Activated CD4-positive, alpha-beta memory T cell treated with anti-CD3 and anti-CD28 coated beads, Interleukin-2, amount 10 ng/mL, durations not matched to agents 7 days and 5 days (primary cell): Measurements from ENCODE around the gene SETDB2. TPM values are rescaled to one million over a fixed set of nuclear protein-coding genes. Genes with fewer than 3 reads are reported as not detected.

ENCODE experiments used
- CTCF ChIA-PET: fragments of 350-600 bp; sonication (Branson Sonifier 250); formaldehyde crosslinking; loops from one replicate; lab custom pipeline; 2021; ENCODE audit warnings: antibody characterized with exemption, inconsistent platforms; lab: Charles Lee
- POLR2A ChIA-PET: fragments of 350-600 bp; sonication (Branson Sonifier 250); formaldehyde crosslinking; loops from one replicate; lab custom pipeline; 2021; ENCODE audit warnings: antibody characterized with exemption; lab: Charles Lee
- DNase-seq: peaks from one replicate; pipeline ENCODE4 v3.0.0-alpha.2; 2020
- H3K27ac Mint-ChIP-seq: one replicate; pipeline ENCODE4 v1.8.0; 2021; ENCODE audit warnings: mild to moderate bottlenecking, mixed read lengths
- H3K27me3 Mint-ChIP-seq: one replicate; pipeline ENCODE4 v1.8.0; 2021; ENCODE audit warnings: mixed read lengths
- H3K36me3 Mint-ChIP-seq: one replicate; pipeline ENCODE4 v1.8.0; 2021; ENCODE audit warnings: low read depth, mixed read lengths
- H3K4me1 Mint-ChIP-seq: one replicate; pipeline ENCODE4 v1.8.0; 2021; ENCODE audit warnings: mixed read lengths
- H3K4me3 Mint-ChIP-seq: one replicate; pipeline ENCODE4 v1.8.0; 2021; ENCODE audit warnings: mild to moderate bottlenecking, mixed read lengths
- H3K9me3 Mint-ChIP-seq: one replicate; pipeline ENCODE4 v1.8.0; 2021; ENCODE audit warnings: mixed read lengths
- total RNA-seq, 2 experiments: library from RNA; stranded (reverse); gene quantifications; one replicate each; pipeline ENCODE4 v1.2.3, GENCODE V29; 2021

The SETDB2 gene
- total RNA-seq, 2 experiments from 2014 or later = 14.8 to 16.0 TPM

DNA sequence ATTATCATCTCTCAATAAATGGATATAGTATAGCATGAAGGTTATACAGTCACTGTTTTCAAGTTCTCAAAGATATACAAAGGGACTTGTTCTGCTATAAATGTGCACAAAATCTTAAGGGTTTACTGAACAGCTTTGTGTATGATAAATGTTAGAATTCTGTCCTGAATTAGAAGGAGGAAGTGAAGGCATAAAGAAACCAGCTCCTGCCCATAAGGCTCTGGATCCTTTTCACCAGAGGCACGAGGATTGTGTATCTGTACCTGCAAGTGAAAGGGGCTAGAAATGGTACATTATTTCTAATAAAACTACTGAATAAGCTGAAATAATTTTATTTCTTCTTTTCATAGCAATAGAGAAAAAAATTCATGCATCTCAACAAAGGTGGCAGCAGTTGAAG lies 84.1 kb downstream of the SETDB2 start:
- Mint-ChIP-seq H3K4me3 (no peak overlapping the region), H3K27me3 (no peaks in the 10 kb centered on the region), H3K27ac (no peak overlapping the region), H3K9me3 (no peaks in the 10 kb centered on the region), H3K36me3 (peaks cover 67% of the 10 kb centered on the region), H3K4me1 (peaks cover 27% of the 10 kb centered on the region)
- ChIA-PET CTCF (no interaction called here), POLR2A (interaction anchor here (1.1 kb wide), 2 partner anchors 11 to 32 kb away, joined by 4 to 7 read pairs; partner anchors contain the start of gene PHF11)
- DNase-seq = no peak

DNA sequence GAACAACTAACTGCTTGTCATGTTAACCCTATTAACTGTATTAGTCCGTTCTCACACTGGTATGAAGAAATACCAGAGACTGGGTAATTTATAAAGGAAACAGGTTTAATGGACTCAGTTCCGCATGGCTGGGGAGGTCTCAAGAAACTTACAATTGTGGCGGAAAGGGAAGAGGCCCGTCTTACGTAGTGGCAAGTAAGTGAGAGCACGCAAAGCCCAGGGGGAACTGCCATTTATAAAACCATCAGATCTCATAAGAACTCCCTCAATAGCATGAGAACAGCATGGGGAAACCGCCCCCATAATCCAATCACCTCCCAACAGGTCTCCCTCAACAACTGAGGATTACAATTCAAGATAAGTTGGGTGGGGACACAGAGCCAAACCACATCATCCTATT lies 86.4 kb downstream of the SETDB2 start:
- Mint-ChIP-seq H3K4me3 (no peak overlapping the region), H3K9me3 (no peaks in the 10 kb centered on the region), H3K36me3 (peaks cover 63% of the 10 kb centered on the region), H3K27me3 (no peaks in the 10 kb centered on the region), H3K27ac (no peak overlapping the region), H3K4me1 (peaks cover 20% of the 10 kb centered on the region)
- no peak for DNase-seq
- POLR2A ChIA-PET = interaction anchor here (1.5 kb wide), 2 partner anchors 9 to 21 kb away, joined by 3 to 5 read pairs; no protein-coding TSS in a partner anchor
- CTCF ChIA-PET = no interaction called here

DNA sequence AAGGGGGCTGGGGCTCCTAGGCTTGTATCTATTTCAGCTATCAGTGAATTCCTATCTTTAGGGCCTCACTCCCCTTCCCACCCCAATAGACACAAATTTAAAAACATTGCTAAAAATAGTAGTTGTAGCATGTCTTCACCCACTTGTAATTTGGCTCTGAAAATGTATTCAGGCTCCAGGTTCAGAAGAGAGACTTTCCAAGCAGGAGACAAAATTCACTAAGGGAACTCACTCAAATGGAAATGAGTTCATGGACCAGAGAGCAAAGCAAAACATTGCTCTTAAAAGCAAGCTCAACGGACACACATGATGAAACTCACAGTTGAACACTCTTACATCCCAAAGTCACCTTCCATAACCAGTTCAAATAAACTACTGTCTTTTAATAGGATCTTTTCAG lies 88.5 kb downstream of the SETDB2 start:
- Mint-ChIP-seq H3K36me3 (peaks cover 62% of the 10 kb centered on the region), H3K9me3 (no peaks in the 10 kb centered on the region), H3K4me1 (peaks cover 19% of the 10 kb centered on the region), H3K27ac (no peak overlapping the region), H3K4me3 (no peak overlapping the region), H3K27me3 (no peaks in the 10 kb centered on the region)
- ChIA-PET POLR2A (no interaction called here), CTCF (no interaction called here)
- no peak for DNase-seq

DNA sequence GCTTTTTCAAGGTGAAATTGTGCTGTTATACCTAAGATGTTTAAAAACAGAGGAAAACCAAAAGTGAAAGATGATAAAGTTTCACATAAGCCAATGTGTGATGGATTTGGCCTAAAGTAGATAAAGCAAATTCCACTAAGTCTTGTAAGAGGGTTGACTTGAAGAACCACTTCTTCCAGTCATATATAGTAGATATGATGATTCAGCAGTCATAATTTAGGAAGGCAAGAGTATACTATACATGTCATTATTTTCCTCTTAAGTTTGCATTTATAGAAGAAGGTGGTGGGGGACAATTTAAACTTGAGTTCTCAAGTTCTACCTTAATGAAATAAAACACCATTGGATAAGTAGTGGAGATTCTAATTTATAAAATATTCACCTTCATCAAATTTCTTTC lies 88.9 kb downstream of the SETDB2 start:
- Mint-ChIP-seq H3K27ac (no peak overlapping the region), H3K27me3 (no peaks in the 10 kb centered on the region), H3K9me3 (no peaks in the 10 kb centered on the region), H3K36me3 (peaks cover 64% of the 10 kb centered on the region), H3K4me3 (no peak overlapping the region), H3K4me1 (peaks cover 19% of the 10 kb centered on the region)
- ChIA-PET CTCF (no interaction called here), POLR2A (no interaction called here)
- DNase-seq = no peak

DNA sequence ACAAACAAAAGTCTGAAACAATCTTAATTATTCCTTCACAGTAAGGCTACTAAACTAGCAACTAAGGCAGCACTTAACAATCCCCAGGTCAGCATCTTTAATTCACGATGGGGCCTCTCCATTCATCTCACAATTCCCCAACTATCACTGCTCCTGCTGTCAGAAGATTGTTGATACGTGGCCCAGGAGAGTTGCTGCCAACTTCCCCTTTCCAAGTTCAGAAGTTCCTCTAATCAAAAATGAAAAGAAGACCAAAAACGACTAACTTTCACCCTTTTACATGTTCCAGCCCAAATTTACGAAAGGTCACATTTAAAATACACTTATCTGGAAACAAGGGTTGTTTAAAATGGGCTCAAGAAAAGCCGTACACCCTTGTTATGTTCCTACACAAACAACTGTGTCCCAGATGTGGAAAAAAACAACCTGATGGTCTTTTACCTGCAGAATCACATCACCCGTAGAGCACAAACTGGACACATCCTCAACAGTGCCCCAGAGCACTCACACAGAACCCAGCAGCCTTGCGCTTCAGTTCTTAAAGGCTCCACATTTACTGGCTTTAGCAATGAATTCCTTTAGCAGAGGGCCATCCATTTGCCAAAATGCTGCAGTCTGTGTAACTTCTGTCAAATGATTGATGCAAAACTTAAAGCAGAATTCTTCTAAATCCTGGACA lies 89.7 kb downstream of the SETDB2 start:
- peaks cover 19% of the 10 kb centered on the region for H3K4me1 Mint-ChIP-seq
- H3K27ac Mint-ChIP-seq = no peak overlapping the region
- CTCF ChIA-PET = no interaction called here
- H3K4me3 Mint-ChIP-seq = no peak overlapping the region
- no peaks in the 10 kb centered on the region for H3K27me3 Mint-ChIP-seq
- no peaks in the 10 kb centered on the region for H3K9me3 Mint-ChIP-seq
- no peak for DNase-seq
- H3K36me3 Mint-ChIP-seq = peaks cover 59% of the 10 kb centered on the region
- POLR2A ChIA-PET = no interaction called here

DNA sequence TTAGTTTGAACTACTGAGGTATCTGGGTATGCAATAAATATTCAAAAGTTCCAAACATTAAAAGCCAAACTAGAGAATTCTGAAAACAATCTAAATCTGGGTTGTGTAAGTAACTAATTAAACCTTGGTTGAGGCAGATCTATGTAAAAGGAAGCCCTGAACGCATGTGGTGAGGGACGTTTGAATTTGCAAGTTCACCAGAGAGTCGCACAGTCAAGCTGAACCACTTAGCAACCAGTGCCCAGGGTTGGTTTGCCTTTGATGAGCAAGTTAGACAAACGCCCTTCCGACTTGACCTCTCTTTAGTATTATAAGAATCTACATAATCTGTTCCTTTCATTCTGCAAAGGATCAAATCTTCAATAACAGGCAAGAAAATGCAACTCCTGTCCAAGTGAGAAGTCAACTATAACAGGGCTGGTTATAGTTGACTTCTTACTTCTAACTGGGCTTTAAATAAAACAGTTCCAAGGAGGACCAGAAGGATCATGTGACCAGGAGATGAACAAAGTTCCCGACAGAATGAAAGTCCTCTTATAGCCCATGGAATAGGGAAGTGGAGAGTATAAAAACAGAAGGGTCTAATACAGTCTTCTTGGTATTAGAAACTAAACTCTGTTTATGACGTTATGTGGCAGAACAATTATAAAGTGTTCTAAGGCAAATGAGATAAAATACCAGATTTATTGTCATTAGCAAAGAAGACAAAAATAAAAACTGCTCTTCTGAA lies 92.2 kb downstream of the SETDB2 start:
- DNase-seq = no peak
- Mint-ChIP-seq H3K27me3 (no peaks in the 10 kb centered on the region), H3K4me1 (peaks cover 34% of the 10 kb centered on the region), H3K36me3 (peaks cover 57% of the 10 kb centered on the region), H3K9me3 (no peaks in the 10 kb centered on the region), H3K27ac (no peak overlapping the region), H3K4me3 (no peak overlapping the region)
- POLR2A ChIA-PET = interaction anchor here (1.3 kb wide), 1 partner anchor 34 kb away, joined by 4 read pairs; no protein-coding TSS in a partner anchor
- CTCF ChIA-PET = no interaction called here

DNA sequence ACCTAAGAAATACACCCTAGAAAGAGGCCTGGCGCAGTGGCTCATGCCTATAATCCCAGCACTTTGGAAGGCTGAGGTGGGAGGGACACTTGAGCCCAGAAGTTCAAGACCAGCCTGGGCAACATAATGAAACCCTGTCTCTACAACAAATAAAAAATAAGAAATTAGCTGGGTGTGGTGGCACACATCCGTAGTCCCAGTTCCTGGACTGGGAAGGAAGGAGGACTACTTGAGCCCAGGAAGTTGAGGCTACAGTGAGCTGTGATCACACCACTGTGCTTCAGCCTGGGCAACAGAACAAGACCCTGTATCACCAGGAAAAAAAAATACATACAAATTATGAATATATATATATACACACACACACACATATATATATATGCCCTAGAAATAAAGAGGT lies 94.3 kb downstream of the SETDB2 start:
- no peaks in the 10 kb centered on the region for H3K27me3 Mint-ChIP-seq
- peaks cover 25% of the 10 kb centered on the region for H3K4me1 Mint-ChIP-seq
- H3K4me3 Mint-ChIP-seq = no peak overlapping the region
- no peak for DNase-seq
- no peak overlapping the region for H3K27ac Mint-ChIP-seq
- ChIA-PET CTCF (interaction anchor here (1.1 kb wide), 1 partner anchor 69 kb away, joined by 3 read pairs; no protein-coding TSS in a partner anchor), POLR2A (interaction anchor here (0.8 to 2.2 kb wide), 4 partner anchors 13 to 95 kb away, joined by 3 to 17 read pairs (median 5); partner anchors contain the start of genes CAB39L, RCBTB1 and SETDB2)
- H3K36me3 Mint-ChIP-seq = peaks cover 45% of the 10 kb centered on the region
- no peaks in the 10 kb centered on the region for H3K9me3 Mint-ChIP-seq

DNA sequence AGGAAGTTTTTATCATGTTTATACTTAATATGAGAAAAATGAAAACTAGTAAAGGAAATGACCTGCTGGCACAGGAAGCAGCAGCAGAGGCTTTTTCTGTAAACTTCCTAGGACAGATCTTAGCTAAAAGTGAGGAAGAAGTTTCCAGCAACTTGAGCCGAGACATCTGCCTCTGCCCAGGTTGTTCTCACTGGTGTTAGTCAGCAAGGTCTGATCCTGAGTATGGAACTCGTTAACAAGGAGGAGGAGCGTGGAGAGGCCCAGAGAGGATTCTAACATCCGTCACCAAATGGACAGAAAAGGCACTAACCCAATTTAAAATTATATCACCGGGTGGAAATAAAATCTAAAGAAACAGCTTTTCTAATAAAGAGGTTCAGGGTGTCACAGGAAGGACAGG lies 95.2 kb downstream of the SETDB2 start:
- Mint-ChIP-seq H3K4me1 (peaks cover 21% of the 10 kb centered on the region), H3K4me3 (no peak overlapping the region), H3K9me3 (no peaks in the 10 kb centered on the region), H3K27ac (peak overlapping the region; percentile 1), H3K27me3 (no peaks in the 10 kb centered on the region), H3K36me3 (peaks cover 37% of the 10 kb centered on the region)
- ChIA-PET POLR2A (interaction anchor here (1.0 to 2.2 kb wide), 8 partner anchors 9 to 95 kb away, joined by 3 to 17 read pairs (median 4); partner anchors contain the start of genes CAB39L, PHF11 and SETDB2), CTCF (interaction anchor here (0.9 kb wide), 1 partner anchor 239 kb away, joined by 3 read pairs; no protein-coding TSS in a partner anchor)
- no peak for DNase-seq

DNA sequence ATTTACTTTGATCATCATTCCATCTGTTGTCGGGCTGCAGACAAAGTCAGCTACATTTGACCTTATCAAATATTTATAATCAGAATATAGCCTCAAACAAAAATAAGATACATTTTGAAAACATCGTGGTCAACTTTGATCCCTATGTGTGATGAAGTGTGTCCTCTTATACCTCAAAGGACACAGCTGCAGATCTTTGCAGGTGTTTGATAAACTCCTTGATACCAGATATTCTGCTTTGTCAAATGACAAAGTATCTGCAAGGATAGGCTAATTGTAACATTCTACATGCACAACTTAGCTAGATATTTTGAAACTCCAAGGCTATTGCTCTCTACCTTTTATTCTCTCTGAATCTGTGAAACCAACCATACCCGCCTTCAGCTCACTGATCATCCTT lies 95.7 kb downstream of the SETDB2 start:
- POLR2A ChIA-PET = interaction anchor here (0.8 to 2.2 kb wide), 9 partner anchors 9 to 96 kb away, joined by 3 to 17 read pairs (median 4); partner anchors contain the start of genes CAB39L, PHF11, RCBTB1 and SETDB2
- H3K27ac Mint-ChIP-seq = peak overlapping the region; percentile 70
- CTCF ChIA-PET = interaction anchor here (0.9 kb wide), 1 partner anchor 239 kb away, joined by 3 read pairs; no protein-coding TSS in a partner anchor
- peaks cover 21% of the 10 kb centered on the region for H3K4me1 Mint-ChIP-seq
- no peaks in the 10 kb centered on the region for H3K9me3 Mint-ChIP-seq
- H3K4me3 Mint-ChIP-seq = no peak overlapping the region
- DNase-seq = no peak
- no peaks in the 10 kb centered on the region for H3K27me3 Mint-ChIP-seq
- peaks cover 39% of the 10 kb centered on the region for H3K36me3 Mint-ChIP-seq

DNA sequence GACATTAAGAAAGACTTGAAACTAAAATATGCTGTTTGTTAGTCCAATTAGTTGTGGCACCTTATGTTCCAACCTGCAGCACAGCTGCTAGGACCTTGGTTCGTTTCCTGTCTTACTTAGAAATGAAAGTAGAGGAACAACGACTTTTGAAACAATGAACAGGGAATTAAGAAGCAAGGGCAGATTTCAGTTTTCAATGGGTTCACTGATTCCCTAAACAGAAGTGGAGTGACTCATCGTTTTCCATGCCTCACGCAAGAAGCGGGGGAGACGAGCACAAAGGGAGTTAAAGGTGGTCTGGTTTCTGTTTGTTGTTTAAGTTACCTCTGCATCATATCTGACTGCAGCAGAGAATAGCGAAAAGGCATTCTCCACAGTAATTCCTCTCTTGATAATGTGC lies 96.5 kb downstream of the SETDB2 start:
- ChIA-PET CTCF (interaction anchor here (0.6 kb wide), 2 partner anchors 302 to 439 kb away, joined by 3 read pairs; no protein-coding TSS in a partner anchor), POLR2A (interaction anchor here (0.8 to 2.2 kb wide), 7 partner anchors 10 to 97 kb away, joined by 3 to 17 read pairs (median 5); partner anchors contain the start of genes CAB39L, PHF11, RCBTB1 and SETDB2)
- Mint-ChIP-seq H3K36me3 (peaks cover 39% of the 10 kb centered on the region), H3K27me3 (no peaks in the 10 kb centered on the region), H3K4me1 (peaks cover 21% of the 10 kb centered on the region), H3K9me3 (no peaks in the 10 kb centered on the region), H3K27ac (peak overlapping the region; percentile 70), H3K4me3 (peak overlapping the region; percentile 54)
- DNase-seq = peak; percentile 20

DNA sequence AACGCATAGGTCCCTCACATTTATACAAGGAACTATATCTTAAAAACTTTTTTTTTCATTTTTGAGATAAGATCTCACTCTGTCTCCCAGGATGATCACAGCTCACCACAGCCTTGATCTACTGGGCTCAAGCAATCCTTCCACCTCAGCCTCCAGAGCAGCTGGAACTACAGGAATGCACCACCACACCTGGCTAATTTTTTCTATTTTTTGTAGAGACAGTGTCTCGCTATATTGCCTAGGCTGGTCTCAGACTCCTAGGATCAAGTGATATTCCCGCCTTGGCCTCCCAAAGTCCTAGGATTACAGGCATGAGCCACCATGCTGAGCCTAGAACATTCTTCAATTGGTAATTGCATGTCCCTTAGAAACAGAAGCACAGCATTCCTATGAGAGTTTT lies 99.6 kb downstream of the SETDB2 start:
- DNase-seq = no peak
- Mint-ChIP-seq H3K4me1 (peaks cover 21% of the 10 kb centered on the region), H3K27ac (no peak overlapping the region), H3K4me3 (no peak overlapping the region), H3K27me3 (no peaks in the 10 kb centered on the region), H3K9me3 (no peaks in the 10 kb centered on the region), H3K36me3 (peaks cover 36% of the 10 kb centered on the region)
- CTCF ChIA-PET = no interaction called here
- POLR2A ChIA-PET = no interaction called here
